NK-92 (cell line): ENCODE results near the gene ALOX12.
"Not testable (repeated sequence)": the region's sequence is repeated elsewhere in the genome, so short reads cannot be mapped to it uniquely, and the experiment has no call there.

ENCODE experiments used
- DNase-seq: peaks from one replicate; lab custom pipeline; 2025; ENCODE audit not compliant: unreplicated experiment; lab: John Stamatoyannopoulos, UW

Gene ALOX12

DNA sequence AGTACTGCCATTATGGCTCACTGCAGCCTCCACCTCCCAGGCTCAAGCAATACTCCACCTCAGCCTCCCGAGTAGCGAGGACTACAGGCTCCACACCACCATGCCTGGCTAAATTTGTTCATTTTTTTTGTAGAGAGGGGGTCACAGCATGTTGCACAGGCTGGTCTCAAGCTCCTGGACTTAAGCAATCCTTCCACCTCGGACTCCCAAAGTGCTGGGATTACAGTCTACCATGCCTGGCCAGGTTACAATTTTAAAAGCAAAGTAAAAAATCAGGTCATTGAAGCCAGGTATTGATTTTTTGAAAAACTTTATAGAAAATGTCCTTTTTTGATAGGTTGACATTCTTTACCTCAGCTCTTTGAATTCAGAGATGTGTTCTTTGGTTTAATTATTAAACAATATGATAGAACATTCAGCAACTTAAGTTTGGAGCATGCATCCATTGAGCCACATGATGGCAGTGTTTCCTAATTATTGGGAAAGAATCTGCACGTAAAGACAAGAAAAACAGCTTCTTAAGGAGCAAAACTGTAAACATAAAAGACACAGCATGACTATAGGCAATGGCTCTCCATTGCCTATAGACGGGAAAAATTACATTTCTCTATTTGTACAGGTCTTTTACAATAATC is 49.8 kb downstream of the ALOX12 start:
- no peak for DNase-seq

DNA sequence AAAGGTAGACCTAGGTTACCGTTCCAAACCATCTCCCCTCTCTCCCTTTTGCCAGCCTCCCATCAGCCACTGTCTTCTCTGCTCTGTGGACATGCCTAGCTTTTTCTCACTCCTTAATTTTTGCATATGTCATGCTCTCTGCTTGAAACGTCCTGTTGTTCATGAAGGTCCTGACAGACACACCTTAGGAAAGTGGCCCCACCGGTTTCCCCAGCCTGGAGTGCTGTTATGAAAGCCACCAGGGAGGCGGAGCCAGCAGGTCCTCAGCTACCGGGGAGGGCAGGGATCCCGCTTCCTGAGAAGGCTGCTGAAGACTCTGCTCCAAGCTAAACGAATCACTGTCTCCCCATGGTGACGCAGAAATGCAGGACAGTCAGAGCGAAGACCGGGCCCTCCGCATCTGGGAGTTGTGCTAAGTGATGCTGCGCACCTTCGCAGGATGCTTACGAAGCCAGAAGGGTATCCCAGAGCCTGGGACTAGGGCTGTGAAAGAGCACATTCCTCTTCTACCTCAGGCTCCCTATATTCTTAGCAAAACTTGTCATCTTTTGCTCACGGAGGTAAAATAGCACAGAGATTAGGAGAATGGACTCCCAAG is 50.4 kb downstream of the ALOX12 start:
- no peak for DNase-seq

DNA sequence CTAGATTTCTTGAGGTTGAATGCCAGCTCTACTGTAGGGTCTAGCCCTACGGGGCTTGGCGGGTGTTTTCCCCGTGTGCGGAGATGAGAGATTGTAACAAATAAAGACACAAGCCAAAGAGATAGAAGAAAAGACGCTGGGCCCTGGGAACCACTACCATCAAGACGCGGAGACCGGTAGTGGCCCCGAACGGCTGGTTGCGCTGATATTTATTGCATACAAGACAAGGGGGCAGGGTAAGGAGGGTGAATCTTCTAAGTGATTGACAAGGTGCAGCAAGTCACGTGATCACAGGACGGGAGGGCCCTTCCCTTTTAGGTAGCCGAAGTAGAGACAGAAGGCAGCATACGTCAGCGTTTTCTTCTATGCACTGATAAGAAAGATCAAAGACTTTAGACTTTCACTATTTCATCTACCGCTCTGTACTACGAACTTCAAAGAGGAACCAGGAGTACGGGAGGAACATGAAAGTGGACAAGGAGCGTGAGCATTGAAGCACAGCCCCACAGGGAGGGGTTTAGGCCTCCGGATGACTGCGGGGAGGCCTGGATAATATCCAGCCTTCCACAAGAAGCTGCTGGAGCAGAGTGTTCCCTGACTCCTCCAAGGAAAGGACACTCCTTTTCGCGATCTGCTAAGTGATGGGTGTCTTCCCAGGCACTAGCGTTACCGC is 51.0 kb downstream of the ALOX12 start:
- not testable (repeated sequence) for DNase-seq

DNA sequence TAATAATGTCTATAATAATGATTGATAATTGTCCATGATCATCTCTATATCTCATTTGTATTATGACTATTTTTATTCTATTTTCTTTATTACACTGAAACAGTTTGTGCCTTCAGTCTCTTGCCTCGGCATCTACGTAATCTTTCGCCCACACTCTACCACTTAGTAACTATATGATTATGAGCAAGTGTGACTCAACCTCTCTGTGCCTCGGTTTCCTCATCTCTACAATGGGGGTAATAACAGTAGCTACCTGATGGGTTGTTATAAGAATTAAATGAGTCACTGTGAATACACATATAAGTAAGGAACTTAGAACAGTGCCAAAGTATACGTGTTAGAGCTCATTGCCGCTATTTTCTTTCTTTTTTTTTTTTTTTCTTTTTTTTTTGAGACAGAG is 51.7 kb downstream of the ALOX12 start:
- no peak for DNase-seq

DNA sequence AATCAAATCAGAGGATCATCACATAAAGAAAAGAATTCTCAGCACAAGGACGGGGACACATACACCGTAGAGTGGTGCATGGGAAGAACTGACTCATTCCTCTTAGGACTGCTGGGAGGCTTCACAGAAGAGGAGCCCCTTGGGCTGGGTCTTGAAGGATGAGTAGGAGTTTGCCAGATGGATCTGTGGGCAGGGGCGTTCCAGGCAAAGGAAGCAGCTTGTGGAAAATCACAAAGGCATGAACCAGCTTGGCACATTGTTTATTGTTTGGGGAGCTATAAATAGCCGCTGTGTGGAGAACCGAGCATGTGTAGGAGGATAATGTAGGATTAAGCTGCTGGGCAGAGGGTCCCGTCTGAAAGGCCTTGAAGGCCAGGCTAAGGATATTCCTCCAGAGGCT is 53.1 kb downstream of the ALOX12 start:
- no peak for DNase-seq

DNA sequence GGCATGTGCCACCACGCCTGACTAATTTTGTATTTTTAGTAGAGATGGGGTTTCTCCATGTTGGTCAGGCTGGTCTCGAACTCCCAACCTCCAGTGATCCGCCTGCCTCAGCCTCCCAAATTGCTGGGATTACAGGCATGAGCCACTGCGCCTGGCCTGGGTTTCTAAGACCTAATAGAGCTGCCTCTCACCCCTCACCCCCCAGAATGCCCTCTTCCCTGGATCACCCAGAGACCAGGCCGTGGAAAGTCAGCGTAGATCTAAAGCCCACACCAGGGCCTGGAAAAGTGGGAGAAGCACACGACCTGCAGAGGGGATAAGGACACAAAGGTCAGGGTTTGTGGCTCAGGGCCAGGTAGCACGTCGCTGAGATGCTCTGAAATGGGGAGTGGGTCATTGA is 54.7 kb downstream of the ALOX12 start:
- DNase-seq: not testable (repeated sequence)

DNA sequence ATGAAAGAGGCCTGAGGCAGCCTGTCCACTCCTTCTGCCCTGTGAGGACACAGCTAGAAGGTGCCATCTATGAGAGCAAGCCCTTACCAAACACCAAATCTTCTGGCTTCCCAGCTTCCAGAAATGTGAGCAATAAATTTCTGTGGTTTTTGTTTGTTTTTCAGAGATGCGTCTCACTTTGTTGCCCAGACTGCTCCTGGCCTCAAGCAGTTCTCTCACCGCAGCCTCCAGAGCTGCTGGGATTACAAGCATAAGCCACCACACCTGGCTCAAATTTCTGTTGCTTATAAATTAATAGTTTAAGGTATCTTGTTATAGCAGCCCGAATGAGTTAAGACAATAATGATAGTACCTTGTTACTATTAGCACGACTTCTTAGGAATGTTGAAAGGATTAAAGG is 60.5 kb downstream of the ALOX12 start:
- DNase-seq: no peak

DNA sequence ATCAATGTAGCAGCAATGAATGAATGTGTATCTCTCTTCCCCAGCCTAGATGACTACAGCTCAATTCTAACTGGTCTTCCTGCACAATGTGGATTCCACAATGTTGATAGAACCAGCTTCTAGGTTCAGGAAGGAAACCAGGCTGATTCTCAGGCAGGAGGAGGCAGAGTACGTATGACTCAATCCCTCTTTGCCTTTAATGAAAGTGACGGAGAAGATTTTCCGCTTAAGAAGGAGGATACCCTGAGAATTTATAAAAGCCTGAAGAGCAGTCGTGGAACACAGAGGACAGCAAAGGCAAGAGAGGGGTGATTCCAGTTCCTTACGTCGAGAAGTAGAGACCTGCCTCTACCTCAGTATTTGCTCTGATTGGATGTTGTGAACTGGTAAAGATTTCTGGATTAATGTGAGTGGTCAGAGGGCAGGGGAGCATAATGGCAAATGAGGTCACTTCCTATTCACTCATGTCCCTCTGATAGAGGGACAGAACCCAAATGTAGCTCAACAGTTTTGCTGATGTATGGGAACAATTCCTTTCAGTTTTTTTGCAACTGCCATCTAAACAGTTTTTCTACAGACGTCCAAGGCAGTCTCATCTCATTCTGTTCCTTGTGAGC is 63.1 kb downstream of the ALOX12 start:
- DNase-seq: no peak
